Mononuclear cell (primary cell): Measurements from ENCODE around the gene CIT. TPM values are rescaled to one million over a fixed set of nuclear protein-coding genes. Genes with fewer than 3 reads are reported as not detected.

Source experiments
- H3K27me3 ChIP-seq: 2 replicates; pipeline ENCODE4 v1.6.0; 2011; ENCODE audit warnings: low read length, control low read depth; ENCODE audit not compliant: insufficient read depth
- H3K4me1 ChIP-seq: 2 replicates; pipeline ENCODE4 v1.5.1; 2011; ENCODE audit warnings: mild to moderate bottlenecking, low read length, control low read depth; ENCODE audit not compliant: insufficient read depth
- H3K4me3 ChIP-seq: 2 replicates; pipeline ENCODE4 v1.5.1; 2011; ENCODE audit warnings: mild to moderate bottlenecking, low read length, moderate library complexity
- H3K9me3 ChIP-seq: 2 replicates; pipeline ENCODE4 v1.5.1; 2011; ENCODE audit warnings: low read depth, mild to moderate bottlenecking, control low read depth, low read length
- total RNA-seq: library from RNA; depleted of rRNA; stranded (reverse); fragments of >200 nt; gene quantifications from one replicate; pipeline ENCODE4 v1.2.3, GENCODE V29; 2012

The CIT gene
- total RNA-seq, 1 donor, result 0.84 TPM

DNA sequence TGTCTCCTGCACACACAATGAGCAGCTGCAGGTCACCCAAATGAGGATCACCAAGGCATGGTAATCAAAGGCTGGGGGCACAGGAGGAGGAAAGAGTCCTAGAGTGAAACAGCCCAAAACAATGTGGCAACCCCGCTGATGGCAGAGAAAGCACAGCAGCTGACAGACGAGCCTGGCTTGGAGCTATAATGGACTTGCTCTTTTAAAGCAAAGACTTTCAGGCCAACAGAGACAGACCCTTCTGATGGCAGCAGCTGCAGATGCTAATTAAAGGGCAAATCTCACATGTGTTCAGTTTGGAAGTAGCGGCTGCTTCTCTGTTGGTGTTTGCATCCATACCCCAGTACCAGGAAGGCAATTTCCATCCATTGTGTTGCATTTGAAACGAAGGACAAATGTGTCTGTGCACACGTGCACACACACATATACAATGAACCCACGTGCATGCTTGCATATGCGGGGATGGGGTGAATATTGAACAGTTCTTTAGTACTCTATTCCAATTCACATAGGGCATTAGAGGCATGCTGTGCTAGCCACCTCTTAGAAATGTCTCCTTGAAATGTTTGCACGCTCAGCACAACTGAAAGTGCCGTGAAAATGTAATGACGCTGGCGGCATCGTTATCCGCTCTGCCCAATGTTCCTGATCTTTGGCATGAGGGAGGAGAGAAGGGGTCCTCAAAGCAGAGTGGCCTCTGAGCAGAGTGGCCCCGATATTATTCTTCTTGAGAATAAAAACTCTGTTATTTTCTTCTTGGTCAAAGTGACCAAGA is 38.1 kb downstream of the CIT start:
- H3K27me3 ChIP-seq, result no peaks in the 10 kb centered on the region
- H3K9me3 ChIP-seq, result no peaks in the 10 kb centered on the region
- no peak overlapping the region for H3K4me3 ChIP-seq
- peaks cover 3% of the 10 kb centered on the region for H3K4me1 ChIP-seq

DNA sequence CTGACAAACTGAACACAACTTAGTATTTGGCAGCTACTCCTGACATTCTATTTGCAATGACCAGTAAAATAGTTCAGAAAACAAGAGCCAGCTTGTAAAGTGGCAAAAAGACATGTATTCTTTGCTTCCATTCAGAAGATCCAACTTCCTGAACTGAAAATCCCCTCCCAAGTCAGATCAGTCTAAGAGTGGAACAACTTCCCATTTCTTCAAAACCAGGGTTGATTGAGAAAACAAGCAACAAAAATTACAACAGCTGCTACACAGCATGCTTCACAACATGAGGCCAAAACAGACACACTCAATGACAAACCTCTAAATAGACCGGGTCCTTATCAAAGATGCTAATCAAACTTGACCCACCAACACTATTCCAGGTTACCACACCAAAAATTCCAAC is 40.3 kb downstream of the CIT start:
- Histone ChIP-seq H3K4me3 (no peak overlapping the region), H3K4me1 (peaks cover 3% of the 10 kb centered on the region), H3K9me3 (no peaks in the 10 kb centered on the region), H3K27me3 (no peaks in the 10 kb centered on the region)

DNA sequence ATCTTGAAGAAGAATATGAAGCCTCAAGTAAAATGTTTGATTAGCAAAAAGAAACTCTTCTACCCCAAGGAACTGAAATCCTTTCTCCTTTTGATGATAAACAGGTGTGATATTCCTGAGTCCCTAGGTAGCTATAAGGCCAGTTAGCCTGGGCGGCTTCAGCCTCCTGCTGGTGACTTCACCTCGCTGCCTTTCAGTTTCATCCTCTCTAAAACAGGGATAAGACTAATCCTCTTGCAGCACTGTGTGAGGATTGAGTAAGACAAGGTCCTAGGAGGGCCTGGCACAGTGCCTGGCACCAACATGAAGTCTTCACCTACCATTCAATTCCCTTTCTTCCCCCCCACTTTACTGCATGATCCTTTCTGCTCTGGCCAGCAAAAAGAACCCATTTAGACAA is 42.1 kb downstream of the CIT start:
- no peaks in the 10 kb centered on the region for H3K9me3 ChIP-seq
- peaks cover 3% of the 10 kb centered on the region for H3K4me1 ChIP-seq
- no peak overlapping the region for H3K4me3 ChIP-seq
- no peaks in the 10 kb centered on the region for H3K27me3 ChIP-seq

DNA sequence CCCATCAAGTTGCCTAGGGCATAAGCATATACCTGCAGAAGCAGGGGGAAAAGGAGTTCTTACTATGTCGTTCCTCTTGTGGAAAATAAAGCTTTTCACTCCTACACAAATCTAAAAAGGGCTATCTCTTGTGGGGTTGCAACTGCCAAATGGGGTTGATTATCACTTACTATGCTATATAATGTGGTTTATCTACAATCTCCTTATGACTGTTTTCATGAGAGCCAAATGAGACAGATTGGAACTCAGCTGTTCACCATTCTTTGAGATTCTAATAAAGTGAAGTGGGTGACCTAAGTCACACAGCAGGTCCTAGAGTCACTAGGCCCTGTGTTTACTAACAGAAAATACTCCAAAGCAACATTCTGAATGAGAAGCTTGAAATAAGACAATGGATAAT is 47.7 kb downstream of the CIT start:
- no peaks in the 10 kb centered on the region for H3K4me1 ChIP-seq

DNA sequence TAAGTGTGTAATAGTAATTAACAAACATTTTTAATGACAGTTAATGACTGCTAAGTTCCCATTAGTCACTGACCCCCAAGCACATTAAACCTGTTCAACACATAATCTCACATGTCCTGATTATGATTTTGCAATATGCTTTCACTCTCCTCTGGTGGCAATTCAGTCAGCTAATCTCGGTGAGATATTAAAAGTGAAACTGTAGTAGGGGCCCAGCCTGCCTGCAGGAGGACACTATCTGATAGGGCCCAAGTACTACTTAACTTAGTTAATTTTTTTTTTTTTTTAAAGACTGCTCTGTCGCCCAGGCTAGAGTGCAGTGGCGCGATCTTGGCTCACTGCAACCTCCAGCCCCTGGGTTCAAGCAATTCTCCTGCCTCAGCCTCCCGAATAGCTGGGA is 48.8 kb downstream of the CIT start:
- H3K9me3 ChIP-seq, result no peaks in the 10 kb centered on the region
- H3K4me1 ChIP-seq, result no peaks in the 10 kb centered on the region
- no peak overlapping the region for H3K4me3 ChIP-seq
- no peaks in the 10 kb centered on the region for H3K27me3 ChIP-seq

More for the DNA sequence above, 47.7 kb downstream of the CIT start:
- no peaks in the 10 kb centered on the region for H3K9me3 ChIP-seq
- no peaks in the 10 kb centered on the region for H3K27me3 ChIP-seq
- no peak overlapping the region for H3K4me3 ChIP-seq

DNA sequence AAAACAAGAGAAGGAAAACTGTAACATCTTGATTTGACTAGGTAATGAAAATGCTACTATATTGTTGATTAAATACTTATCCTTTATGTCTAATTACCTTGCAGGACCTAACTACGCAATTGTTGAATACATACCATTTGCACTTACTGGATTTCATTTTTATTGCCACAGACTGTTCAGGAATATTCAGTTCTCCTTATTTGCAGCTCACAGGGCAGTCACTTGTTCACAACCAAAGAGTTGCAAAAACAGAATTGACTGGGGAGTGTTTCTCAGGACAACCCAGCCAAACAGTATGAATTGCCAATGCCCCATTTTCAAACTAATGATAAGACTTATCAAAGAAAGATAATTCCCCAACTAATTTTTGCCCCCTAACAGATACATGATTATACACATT is 49.4 kb downstream of the CIT start:
- no peaks in the 10 kb centered on the region for H3K9me3 ChIP-seq
- no peaks in the 10 kb centered on the region for H3K27me3 ChIP-seq
- H3K4me3 ChIP-seq, result no peak overlapping the region
- H3K4me1 ChIP-seq, result no peaks in the 10 kb centered on the region

DNA sequence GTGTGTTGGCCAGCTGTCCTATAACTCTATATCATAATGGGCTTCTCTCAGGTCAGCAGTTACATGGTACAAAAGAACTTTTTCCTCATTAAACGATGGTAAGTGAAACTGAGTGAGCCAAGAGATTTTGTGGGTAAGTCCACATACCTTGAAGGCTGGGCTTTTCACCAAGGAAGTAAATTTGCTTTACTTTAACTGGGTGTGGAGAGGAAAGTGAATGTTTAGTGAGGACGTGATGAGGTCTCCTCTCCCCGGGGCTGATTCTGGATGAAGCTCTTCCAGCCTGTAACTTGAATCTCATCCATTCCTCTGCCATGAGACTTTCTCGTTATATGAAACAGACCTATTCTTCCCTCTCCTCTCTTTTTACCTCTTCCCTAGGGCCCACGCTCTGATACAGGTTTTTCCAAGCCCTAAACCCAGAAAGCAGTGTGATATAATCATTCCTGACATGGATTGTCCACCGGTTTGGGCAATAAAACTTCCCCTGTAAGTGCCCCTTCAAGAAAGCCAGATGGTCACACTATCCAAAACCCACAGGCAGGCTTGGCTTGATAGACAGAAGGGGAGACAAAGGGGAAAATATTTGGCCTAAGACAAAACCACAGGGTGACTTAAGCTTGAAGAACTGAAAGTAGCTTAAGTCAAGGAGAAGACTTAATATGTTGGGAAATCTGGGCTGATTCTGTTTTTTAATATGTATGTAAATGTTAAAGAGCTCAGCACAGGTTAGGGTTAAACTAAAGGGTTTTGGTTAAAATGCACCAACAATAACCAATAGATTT is 50.3 kb downstream of the CIT start:
- Histone ChIP-seq H3K27me3 (no peaks in the 10 kb centered on the region), H3K4me1 (no peaks in the 10 kb centered on the region), H3K9me3 (no peaks in the 10 kb centered on the region), H3K4me3 (no peak overlapping the region)

DNA sequence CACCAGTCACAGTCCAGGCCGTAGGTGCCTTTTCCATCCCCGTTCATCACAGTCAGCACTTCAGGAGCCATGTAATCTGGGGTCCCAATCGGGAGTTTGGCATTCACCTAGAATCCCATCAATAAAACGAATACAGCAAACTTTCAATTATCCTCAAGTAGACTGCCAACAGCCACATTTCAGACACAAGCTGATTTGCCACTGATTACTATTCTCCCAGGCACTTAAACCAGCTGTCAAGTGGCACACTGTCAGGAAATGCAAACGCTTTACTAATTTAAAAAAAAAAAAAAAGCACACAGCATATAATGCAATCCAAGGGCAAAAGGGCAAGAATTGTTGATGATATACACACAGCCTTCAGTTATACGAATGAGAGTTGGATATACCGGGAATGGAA is 51.9 kb downstream of the CIT start:
- H3K9me3 ChIP-seq, result no peaks in the 10 kb centered on the region

DNA sequence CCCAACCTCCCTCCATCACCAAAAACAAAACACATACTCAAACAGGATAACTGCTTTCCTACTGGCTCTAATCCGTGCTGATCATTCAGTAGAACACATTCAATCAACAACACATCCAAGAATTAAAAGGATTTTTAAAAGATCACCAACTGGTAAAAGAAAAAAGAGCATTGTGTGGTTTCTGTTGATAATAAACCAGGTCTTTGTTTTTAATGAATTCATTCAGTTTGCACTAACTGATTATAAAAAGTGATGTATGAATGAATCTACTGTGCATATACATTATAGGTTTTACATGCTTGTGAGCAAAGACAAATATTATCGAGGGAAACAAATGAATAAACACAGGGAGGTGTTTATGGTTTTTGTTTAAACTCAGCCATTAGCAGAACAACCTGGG is 55.1 kb downstream of the CIT start:
- no peaks in the 10 kb centered on the region for H3K9me3 ChIP-seq
- H3K4me3 ChIP-seq, result no peak overlapping the region
- H3K27me3 ChIP-seq, result no peaks in the 10 kb centered on the region
- no peaks in the 10 kb centered on the region for H3K4me1 ChIP-seq

More for the DNA sequence above, 51.9 kb downstream of the CIT start:
- Histone ChIP-seq H3K4me1 (no peaks in the 10 kb centered on the region), H3K4me3 (no peak overlapping the region), H3K27me3 (no peaks in the 10 kb centered on the region)

DNA sequence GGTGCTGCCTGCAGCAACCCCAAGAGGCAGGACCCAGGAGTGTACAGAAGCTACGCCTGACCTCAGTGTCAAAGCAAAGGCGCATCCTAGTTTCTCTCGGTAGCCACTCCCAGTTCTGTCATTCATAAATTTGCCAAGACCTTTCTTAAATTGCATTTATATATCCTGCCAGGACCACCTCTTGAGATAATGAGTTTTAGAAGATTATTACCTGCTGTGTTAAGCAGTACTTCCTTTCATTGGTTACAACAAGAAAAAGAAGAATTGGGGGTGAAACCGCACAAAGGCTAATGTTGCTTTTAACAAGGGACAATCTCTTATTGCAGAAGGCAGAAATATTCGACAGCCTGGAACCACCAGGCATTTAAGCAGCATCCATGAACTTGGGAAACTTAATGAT is 57.8 kb downstream of the CIT start:
- Histone ChIP-seq H3K27me3 (no peaks in the 10 kb centered on the region), H3K4me3 (no peak overlapping the region), H3K9me3 (no peaks in the 10 kb centered on the region), H3K4me1 (no peaks in the 10 kb centered on the region)

DNA sequence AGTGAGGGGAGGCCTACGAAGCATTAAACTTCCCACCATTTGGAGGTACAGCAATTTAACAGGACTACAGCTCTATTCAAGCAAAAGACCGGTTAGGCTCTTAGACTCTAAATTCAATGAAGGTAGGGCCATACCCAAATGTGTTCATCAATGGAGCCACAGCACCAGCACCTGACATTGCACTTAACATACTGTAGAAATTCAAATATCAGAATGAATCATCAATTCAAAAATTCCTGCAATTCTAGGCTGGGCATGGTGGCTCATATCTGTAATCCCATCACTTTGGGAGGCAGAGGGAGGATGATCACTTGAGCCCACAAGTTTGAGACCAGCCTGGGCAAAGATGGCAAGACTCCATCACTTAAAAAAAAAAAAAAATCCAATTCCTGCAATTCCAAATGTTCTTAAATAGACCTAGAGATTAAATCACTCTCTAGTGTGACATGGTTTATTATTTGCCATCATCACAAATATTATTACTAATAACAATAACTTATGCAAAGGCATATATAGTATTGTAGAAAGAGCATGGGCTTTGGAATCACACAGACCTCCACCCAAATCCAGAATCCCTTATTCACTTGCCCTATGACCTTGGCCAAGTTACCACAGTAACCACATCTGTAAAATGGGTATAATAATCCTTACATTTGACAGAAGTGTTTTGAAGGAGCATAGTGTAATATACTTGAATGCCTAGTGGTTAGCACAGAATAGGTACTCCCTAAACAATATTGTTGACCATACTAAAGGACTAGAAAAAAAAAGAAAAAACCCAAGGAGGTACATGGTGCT is 59.4 kb downstream of the CIT start:
- Histone ChIP-seq H3K27me3 (no peaks in the 10 kb centered on the region), H3K9me3 (no peaks in the 10 kb centered on the region), H3K4me1 (no peaks in the 10 kb centered on the region), H3K4me3 (no peak overlapping the region)

DNA sequence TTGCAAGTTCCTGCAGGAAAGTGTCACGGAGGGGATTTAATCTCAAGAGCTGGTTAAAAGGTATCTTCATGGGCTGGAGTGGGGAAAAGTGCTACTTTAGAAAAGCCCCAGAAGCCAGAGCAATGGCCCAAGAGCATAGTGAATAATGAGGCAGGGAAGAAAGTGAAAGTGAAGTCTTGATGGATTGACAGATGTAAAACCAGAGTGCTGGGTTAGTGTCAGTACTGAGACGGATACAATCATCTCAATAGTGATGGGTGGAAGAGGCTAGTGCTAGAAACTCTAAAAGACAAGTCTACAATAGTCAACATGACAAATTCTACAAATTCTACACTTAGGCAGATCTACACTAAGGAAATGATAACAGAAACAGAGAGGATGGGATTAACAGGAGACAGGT is 68.1 kb downstream of the CIT start:
- Histone ChIP-seq H3K4me1 (no peaks in the 10 kb centered on the region), H3K27me3 (no peaks in the 10 kb centered on the region), H3K4me3 (no peak overlapping the region), H3K9me3 (no peaks in the 10 kb centered on the region)

DNA sequence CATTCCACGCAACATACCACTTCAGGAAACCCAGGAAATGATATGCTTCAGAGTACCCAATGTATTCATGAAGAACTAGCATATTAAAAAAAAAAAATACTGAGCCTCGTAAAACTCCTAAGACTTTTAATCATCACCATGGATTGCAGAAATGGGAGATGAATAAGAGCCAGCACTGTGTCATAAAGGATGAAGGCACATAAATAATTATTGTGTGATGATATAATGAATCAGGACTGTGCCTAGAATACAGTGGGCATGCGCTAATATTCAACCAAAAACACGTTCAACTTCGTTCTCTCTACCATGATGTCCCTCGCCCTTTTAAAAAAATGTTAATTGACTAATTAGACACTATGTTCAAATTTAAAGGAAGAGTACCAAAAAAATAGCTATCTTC is 68.7 kb downstream of the CIT start:
- H3K27me3 ChIP-seq, result no peaks in the 10 kb centered on the region
- H3K4me3 ChIP-seq, result no peak overlapping the region
- H3K9me3 ChIP-seq, result no peaks in the 10 kb centered on the region
- H3K4me1 ChIP-seq, result no peaks in the 10 kb centered on the region

DNA sequence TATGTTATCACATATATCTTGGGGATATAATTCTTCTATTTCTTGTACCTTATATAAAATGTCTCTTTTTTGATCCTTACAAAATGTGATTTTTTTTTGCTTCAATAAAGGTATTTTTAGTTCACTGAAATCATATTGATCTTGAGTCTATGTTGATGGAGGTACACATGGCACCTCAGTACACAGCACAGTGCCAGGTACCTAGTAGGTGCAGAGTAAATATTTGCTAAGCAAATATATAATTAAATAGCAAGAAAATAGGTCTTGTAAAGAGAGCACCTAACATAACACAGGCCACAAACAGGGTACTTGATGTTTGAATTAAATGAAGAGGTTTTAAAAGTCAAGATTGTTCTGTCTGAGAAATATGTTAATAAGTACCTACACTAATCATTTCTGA is 69.7 kb downstream of the CIT start:
- Histone ChIP-seq H3K27me3 (no peaks in the 10 kb centered on the region), H3K4me1 (no peaks in the 10 kb centered on the region)

DNA sequence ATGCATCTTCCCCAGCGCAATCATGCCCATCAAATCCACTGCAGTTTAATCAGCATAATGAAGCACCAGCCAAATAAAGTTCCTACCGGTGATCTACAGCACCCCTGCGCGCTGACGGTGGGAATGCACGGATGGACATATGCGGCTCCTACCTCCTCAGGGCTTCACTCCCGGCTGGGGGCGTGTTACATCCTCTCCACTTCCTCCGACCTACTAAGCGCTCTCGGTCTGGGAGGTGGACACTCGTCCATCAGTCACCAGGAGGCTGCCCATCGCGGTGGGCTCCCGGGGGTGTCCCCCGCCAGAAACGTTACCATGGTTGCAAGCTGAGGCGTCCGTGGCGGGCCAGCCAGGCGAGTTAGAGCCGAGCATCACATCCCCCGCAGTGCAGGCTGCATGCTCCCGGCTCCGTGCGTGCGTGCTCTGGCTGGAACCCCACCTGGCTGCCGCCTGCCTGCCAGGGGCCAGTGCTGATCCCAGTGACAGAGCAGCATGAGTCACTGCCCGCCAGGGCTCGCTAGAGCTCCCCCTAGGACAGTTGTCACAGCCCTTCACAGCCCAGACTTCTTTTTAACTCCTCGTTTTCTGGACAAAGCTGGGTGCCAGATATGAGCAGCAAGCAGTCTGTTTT is 73.0 kb downstream of the CIT start:
- H3K9me3 ChIP-seq, result no peaks in the 10 kb centered on the region
- H3K4me3 ChIP-seq, result no peak overlapping the region
- no peaks in the 10 kb centered on the region for H3K4me1 ChIP-seq
- no peaks in the 10 kb centered on the region for H3K27me3 ChIP-seq

More for the DNA sequence above, 69.7 kb downstream of the CIT start:
- Histone ChIP-seq H3K4me3 (no peak overlapping the region), H3K9me3 (no peaks in the 10 kb centered on the region)
